KMS-11 (cell line): ENCODE measurements around the gene HORMAD2.

ENCODE experiments used
- H2AFZ ChIP-seq: fragments of 200-600 bp; sonication (generic); 2 replicates; pipeline ENCODE4 v1.6.1; 2016; ENCODE audit warnings: antibody characterized with exemption, mixed run types, low read depth
- H3K27ac ChIP-seq: fragments of 200-600 bp; sonication (generic); 2 replicates; pipeline ENCODE4 v1.6.1; 2016; ENCODE audit warnings: mild to moderate bottlenecking, mixed run types
- H3K27me3 ChIP-seq: fragments of 200-600 bp; sonication (generic); 2 replicates; pipeline ENCODE4 v1.6.1; 2017; ENCODE audit warnings: mild to moderate bottlenecking, low read depth, mixed run types, moderate library complexity; ENCODE audit not compliant: insufficient read depth
- H3K36me3 ChIP-seq: fragments of 200-600 bp; sonication (generic); 2 replicates; pipeline ENCODE4 v1.6.1; 2017; ENCODE audit warnings: mild to moderate bottlenecking, mixed run types; ENCODE audit not compliant: insufficient read depth
- H3K4me1 ChIP-seq: fragments of 200-600 bp; sonication (generic); 2 replicates; pipeline ENCODE4 v1.6.1; 2016; ENCODE audit warnings: mild to moderate bottlenecking, low read depth, mixed run types; ENCODE audit not compliant: poor library complexity, severe bottlenecking
- H3K4me2 ChIP-seq: fragments of 200-600 bp; sonication (generic); 2 replicates; pipeline ENCODE4 v1.7.0; 2016; ENCODE audit warnings: mild to moderate bottlenecking, mixed run types
- H3K4me3 ChIP-seq: fragments of 200-600 bp; sonication (generic); IDR thresholded peaks from 2 replicates; pipeline ENCODE4 v1.6.1; 2017; ENCODE audit warnings: low read depth, low read length, mixed read lengths; ENCODE audit not compliant: insufficient read depth
- H3K79me2 ChIP-seq: fragments of 200-600 bp; sonication (generic); 2 replicates; pipeline ENCODE4 v1.6.1; 2016; ENCODE audit warnings: low read depth, mixed run types; ENCODE audit not compliant: insufficient read depth
- H3K9ac ChIP-seq: fragments of 200-600 bp; sonication (generic); 2 replicates; pipeline ENCODE4 v1.6.1; 2016; ENCODE audit warnings: mild to moderate bottlenecking, mixed run types
- H4K20me1 ChIP-seq: fragments of 200-600 bp; sonication (generic); 2 replicates; pipeline ENCODE4 v1.6.1; 2016; ENCODE audit warnings: mild to moderate bottlenecking, mixed run types; ENCODE audit not compliant: insufficient read depth
- CTCF ChIP-seq: fragments of 200-600 bp; sonication (generic); conservative IDR thresholded peaks from 2 replicates; pipeline ENCODE4 v1.6.1; 2017; ENCODE audit warnings: low read depth, mild to moderate bottlenecking, antibody characterized with exemption, low read length, moderate library complexity, mixed read lengths

HORMAD2 gene

GRCh38 chr22:30220338-30221012, 140.2 kb downstream of the HORMAD2 start:
- H3K36me3 ChIP-seq, result no peaks in the 10 kb centered on the region
- TF ChIP-seq CTCF, result no peak
- no peaks in the 10 kb centered on the region for H4K20me1 ChIP-seq
- H2AFZ ChIP-seq, result no peak overlapping the region
- no peak overlapping the region for H3K9ac ChIP-seq
- H3K27me3 ChIP-seq, result peaks cover 22% of the 10 kb centered on the region; the same call in 1 of the 2 replicates
- no peak overlapping the region for H3K4me3 ChIP-seq
- no peaks in the 10 kb centered on the region for H3K79me2 ChIP-seq
- H3K27ac ChIP-seq, result no peak overlapping the region
- H3K4me1 ChIP-seq, result peaks cover 26% of the 10 kb centered on the region
- no peak overlapping the region for H3K4me2 ChIP-seq

- TF ChIP-seq CTCF, result no peak
- Histone ChIP-seq H3K4me2 (peak overlapping the region; percentile 50; the same call in 1 of the 2 replicates), H3K9ac (no peak overlapping the region)
Measured at GRCh38 chr22:30221121-30221992, 141.1 kb downstream of the HORMAD2 start.

GRCh38 chr22:30222321-30222720, 142.1 kb downstream of the HORMAD2 start:
- no peaks in the 10 kb centered on the region for H3K79me2 ChIP-seq
- no peak for TF ChIP-seq CTCF
- no peak overlapping the region for H3K4me3 ChIP-seq
- no peak overlapping the region for H3K27ac ChIP-seq
- H3K27me3 ChIP-seq, result peaks cover 19% of the 10 kb centered on the region; the same call in 1 of the 2 replicates
- no peak overlapping the region for H2AFZ ChIP-seq
- H3K9ac ChIP-seq, result no peak overlapping the region
- no peak overlapping the region for H3K4me2 ChIP-seq
- no peaks in the 10 kb centered on the region for H3K36me3 ChIP-seq
- no peaks in the 10 kb centered on the region for H4K20me1 ChIP-seq
- peaks cover 26% of the 10 kb centered on the region for H3K4me1 ChIP-seq

More at GRCh38 chr22:30221121-30221992, 141.1 kb downstream of the HORMAD2 start:
- H3K4me1 ChIP-seq, result peaks cover 26% of the 10 kb centered on the region
- no peak overlapping the region for H3K27ac ChIP-seq
- no peaks in the 10 kb centered on the region for H4K20me1 ChIP-seq
- no peak overlapping the region for H2AFZ ChIP-seq
- no peaks in the 10 kb centered on the region for H3K79me2 ChIP-seq
- no peaks in the 10 kb centered on the region for H3K36me3 ChIP-seq
- H3K4me3 ChIP-seq, result no peak overlapping the region
- H3K27me3 ChIP-seq, result peaks cover 21% of the 10 kb centered on the region; the same call in 1 of the 2 replicates

GRCh38 chr22:30223303-30223702, 143.0 kb downstream of the HORMAD2 start:
- H3K4me1 ChIP-seq, result peaks cover 26% of the 10 kb centered on the region
- no peak overlapping the region for H3K4me3 ChIP-seq
- no peak overlapping the region for H3K27ac ChIP-seq
- no peaks in the 10 kb centered on the region for H3K79me2 ChIP-seq
- peaks cover 19% of the 10 kb centered on the region; the same call in 1 of the 2 replicates for H3K27me3 ChIP-seq
- H2AFZ ChIP-seq, result no peak overlapping the region
- no peak overlapping the region for H3K4me2 ChIP-seq
- no peaks in the 10 kb centered on the region for H4K20me1 ChIP-seq
- no peaks in the 10 kb centered on the region for H3K36me3 ChIP-seq
- no peak for TF ChIP-seq CTCF
- no peak overlapping the region for H3K9ac ChIP-seq
